Measurements from ENCODE around the gene SRXN1.
"Not testable (repeated sequence)": the region's sequence is repeated elsewhere in the genome, so short reads cannot be mapped to it uniquely, and the experiment has no call there.

SRXN1 gene

GRCh38 chr20:655726-656624, 3.0 kb upstream of the SRXN1 start:
- no peak for DNase-seq (ENCODE audit: low spot score)

GRCh38 chr20:654417-654750, 1.4 kb upstream of the SRXN1 start:
- DNase-seq (ENCODE audit: low spot score) = no peak

DNA sequence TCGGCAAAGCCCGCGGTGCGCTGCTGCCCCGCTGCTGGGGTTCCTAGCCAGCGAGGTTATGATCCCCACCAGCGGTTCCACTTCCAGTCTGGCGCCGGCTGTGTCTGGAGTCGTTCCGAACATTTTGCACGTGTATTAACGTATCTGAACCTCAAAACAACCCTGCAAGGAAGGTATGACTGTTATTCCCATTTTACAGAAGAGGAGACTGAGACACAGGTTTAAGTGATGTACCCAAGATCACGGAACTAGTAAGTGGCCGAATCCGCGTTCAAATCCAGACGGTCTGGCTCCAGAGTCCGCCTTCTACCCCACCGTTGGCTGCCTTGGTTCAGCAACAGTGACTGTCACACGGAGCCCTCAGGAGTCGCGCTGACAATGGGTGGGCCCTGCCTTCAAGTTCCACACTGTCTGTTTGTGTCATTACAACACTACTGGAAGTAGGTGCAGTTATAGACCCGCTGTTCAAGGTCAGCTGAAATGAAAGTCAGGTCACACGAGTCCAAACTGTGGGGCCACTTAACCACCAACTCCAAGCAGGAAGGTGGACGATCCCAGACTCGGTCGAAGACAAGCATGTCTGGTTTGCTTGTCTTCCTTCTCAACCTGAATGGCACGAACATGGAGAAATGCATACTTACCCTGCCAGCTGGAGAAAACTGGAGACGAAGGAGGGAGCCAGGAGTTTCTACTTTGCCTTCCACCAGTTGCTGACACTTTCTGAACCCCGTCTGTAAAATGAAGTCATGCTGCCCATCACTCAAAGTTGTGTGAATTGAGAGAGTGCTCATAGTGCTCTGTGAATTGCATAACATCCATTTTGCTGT, 803 bp upstream of the SRXN1 start:
- no peak for DNase-seq (ENCODE audit: low spot score)

DNA sequence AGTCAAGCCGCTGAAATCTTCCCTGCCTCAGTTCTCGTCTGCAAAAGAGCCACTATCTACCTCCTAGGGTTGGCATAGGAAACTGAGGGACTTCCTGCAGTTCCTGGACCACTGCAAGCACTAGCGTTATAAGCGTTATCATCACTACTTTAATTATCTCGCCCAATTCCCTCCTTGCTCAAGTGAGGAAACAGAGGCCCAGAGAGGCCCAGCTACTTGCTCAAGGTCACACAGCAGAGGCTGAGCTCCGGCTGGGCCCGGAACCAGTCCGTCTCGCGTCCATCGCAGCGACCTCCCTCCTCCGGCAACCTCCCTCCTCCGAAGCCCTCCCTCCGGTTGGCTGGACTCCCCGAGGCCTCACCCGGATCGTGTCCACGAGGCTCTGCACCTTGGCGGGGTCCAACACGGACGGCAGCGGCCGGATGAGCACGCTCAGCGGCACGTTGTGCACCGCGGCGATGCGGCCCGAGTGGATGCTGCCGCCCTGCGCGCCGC, 338 bp downstream of the SRXN1 start:
- DNase-seq (ENCODE audit: low spot score) = peak; percentile 18

GRCh38 chr20:651713-652614, 1.0 kb downstream of the SRXN1 start:
- no peak for DNase-seq (ENCODE audit: low spot score)

DNA sequence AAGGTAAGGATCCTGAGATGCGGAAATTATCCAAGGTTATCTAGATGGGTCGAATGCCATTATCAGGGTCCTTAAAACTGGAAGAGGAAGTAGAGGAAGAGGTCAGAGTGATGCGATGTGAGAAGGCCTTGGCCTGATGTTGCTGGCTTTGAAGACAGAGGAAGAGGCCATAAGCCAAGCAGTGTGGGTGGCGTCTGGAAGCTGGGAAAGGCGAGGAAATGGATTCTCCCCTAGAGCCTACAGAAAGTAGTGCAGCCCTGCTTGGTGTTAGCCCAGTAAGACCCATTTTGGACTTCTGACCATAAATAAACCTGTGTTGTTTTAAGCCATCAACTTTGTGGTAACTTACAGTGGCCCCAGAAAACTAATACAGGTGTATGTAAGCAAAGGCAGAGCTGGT, 2.0 kb downstream of the SRXN1 start:
- no peak for DNase-seq (ENCODE audit: low spot score)

- DNase-seq (ENCODE audit: low spot score) = no peak
These were observed 2.7 kb downstream of the SRXN1 start for GRCh38 chr20:650281-650680.

DNA sequence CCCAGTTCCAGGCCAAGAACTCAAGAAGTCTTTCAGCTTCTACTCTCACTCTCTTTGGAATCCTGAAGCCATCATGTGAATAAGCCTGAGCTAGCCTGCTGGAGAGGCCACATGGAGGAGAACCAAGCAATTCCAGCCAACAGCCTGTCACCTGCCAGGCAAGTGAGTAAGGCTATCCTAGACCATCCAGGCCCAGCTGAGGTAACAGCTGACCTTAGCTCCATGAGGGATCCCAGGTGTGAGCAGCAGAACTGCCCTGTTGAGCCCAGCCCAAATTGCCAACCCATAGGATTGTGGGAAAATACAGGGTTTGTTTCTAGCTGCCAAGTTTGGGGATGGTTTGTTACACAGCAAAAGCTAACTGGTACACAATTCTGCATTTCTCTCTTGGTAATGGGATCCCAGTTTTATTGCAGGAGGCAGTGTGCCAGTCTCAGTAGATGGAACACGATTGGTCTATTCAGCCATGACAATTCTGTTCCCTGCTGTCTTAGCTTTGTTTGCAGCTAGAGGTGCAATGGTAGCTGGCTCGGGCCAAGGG, 5.5 kb downstream of the SRXN1 start:
- no peak for DNase-seq (ENCODE audit: low spot score)

DNA sequence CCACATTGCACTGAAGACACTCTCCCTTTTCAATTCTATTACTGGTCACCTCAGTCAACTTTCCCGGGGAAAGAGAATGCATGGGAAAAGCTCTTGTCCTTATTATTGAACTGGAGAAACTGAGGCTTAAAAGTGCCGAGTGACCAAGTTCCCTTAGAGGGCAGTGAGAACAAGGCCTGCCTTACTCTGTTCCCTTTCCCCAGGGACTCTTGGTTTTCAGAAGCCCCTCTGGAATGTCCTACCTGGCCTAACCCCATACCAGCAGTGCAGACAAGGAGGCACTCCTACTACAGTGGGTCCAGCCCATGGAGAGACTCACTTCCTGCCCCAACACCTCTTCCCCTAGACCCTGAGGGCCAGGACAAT, 6.1 kb downstream of the SRXN1 start:
- no peak for DNase-seq (ENCODE audit: low spot score)

DNA sequence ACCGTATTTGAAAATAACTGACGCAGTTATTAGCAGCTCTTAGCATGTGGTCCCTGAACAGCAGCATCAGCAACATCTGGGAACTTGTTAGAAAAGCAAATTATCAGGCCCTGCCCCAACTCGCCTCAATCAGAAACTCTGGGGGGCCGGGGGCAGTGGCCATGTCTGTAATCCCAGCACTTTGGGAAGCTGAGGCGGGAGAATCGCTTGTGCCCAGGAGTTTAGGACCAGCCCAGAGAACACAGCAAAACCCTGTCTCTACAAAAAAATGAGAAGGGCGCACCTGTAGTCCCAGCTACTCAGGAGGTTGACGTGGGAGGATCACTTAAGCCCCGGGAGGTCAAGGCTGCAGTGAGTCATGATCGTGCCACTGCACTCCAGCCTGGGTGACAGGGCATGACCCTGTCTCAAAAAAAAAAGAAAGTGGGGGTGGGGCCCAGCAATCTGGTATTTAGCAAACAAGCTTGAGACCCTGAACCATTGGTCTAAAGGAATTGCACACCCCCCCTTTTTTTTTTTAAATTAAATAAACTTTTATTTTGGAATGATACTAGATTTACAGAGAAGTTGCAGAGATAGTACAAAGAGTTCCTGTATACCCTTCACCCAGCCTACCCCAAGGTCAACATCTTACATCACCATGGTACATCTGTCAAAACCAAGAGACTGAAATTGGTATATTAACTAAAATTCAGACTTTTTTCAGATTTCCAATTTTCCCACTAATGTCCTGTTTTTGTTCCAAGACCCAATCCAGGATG, 6.7 kb downstream of the SRXN1 start:
- DNase-seq (ENCODE audit: low spot score) = no peak

DNA sequence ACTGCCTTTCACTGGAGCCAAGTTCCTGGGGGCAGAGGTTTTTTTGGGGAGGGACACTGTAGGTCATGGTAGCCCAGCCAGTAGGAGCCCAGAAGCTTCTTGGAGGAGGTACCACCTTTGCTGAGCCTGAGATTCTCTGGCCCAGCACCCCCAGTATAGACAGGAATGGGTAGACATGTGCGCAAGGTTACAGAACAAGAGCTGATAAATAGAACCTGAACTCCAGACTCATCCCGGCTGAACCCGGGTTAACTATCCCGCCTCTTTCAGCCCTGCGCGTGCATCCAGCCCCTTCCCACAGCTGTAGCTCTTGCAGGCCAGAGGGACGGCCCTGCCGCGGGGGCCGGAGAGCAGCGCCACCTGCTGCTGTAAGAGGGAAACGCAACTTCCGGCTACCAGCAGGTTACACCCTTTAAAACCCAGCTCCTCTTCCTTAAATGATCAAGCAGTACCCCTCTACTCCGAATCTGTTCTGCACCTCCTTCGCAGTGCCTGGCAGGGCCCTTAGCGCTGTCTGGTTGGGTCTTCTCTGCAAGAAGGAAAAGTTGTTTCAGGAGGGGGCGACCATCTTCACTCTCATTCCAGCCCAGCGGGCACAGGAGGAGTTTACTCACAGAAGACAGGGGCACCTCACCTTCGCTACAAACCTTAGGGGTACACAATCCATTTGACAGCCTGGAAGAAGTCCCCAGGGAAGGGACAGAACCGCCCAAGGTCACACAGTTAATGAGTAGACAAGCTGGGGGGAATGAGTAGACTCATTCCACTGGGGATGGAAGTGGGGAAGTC, 7.5 kb downstream of the SRXN1 start:
- DNase-seq (ENCODE audit: low spot score) = peak; percentile 78

- DNase-seq (ENCODE audit: low spot score) = no peak
These were observed 8.2 kb downstream of the SRXN1 start for GRCh38 chr20:644692-645317.

DNA sequence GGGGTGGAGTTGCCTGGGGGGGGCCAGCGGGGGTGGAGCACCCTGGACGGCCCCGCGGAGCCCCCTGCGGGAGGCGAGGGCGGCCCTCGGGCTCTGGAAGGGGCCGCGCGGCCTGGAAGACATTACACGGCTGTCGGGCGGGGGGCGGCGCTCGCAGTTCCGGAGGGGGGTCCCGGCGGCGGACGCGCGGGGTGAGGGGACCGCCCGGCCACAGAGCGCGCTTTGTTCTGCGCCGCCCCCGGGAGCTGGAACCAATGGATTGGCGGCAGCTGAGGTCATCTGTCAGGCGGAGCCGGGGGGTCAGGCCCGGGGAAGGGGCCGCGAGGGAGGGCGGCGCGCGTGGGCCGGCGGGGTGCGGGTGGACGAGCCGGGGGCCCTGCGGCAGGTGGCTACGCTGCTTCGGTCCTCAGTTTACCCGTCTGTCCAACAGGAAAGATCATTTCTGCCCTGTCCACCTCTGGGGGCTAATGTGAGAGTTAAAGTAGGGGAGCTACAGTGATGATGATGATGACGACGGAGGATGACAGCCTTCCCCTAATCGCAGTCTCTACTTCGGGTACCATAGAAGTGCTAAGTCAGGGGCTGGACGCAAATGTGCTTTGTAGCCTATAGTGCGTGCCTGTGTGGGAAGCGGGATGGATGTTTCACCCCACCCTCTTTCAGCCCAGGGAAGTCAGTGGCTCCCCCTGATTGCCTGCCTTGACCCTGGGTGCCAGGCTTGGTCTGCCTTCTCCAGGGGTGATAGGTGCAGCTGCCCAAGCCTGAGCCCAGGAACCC, 10.4 kb downstream of the SRXN1 start:
- DNase-seq (ENCODE audit: low spot score) = no peak

- not testable (repeated sequence) for DNase-seq (ENCODE audit: low spot score)
These were observed 11.0 kb downstream of the SRXN1 start for GRCh38 chr20:642013-642397.

- DNase-seq (ENCODE audit: low spot score) = no peak
These were observed 11.5 kb downstream of the SRXN1 start for GRCh38 chr20:641516-641875.

GRCh38 chr20:640674-641515, 12.1 kb downstream of the SRXN1 start:
- no peak for DNase-seq (ENCODE audit: low spot score)

- DNase-seq (ENCODE audit: low spot score) = no peak
These were observed 14.4 kb downstream of the SRXN1 start for GRCh38 chr20:638579-638978.

DNA sequence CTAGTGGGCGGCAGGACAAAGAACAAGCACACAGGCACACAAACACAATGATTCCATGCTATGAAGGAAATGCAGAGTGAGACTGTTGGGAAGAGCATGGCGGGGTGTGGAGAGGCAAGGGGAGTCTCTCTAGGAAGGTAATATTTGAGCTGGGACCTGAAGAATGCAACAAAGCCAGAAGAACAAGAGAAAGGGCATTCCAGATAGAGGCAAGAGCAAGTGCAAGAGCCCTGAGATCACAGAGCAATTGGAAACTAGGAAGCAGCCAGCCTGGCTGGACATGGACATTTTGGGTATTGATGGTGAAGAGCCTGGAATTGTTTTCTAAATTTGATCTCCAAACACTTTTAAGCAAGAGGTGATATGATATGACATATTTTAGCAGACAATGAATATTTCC, 15.4 kb downstream of the SRXN1 start:
- no peak for DNase-seq (ENCODE audit: low spot score)

Data from activated CD4-positive, alpha-beta T cell treated with anti-CD3 and anti-CD28 coated beads, Interleukin-2, Interleukin-4, amounts not matched to agents 100 ng/mL and 50 ng/mL, durations not matched to agents 16 hours and 8 hours (primary cell).